ENCODE data around the gene MAGEA1.
"Not testable (repeated sequence)": the region's sequence is repeated elsewhere in the genome, so short reads cannot be mapped to it uniquely, and the experiment has no call there.

Gene MAGEA1

GRCh38 chrX:153179131-153179530 lies at the start of gene MAGEA1:
Gene MAGEA1, plus strand, starts transcription at chrX:153179284. Its CDS starts 3,106 bp downstream, at chrX:153182390.
- no peak for DNase-seq

GRCh38 chrX:153132924-153133323 lies 46.2 kb upstream of the MAGEA1 start:
- not testable (repeated sequence) for DNase-seq

- DNase-seq: not testable (repeated sequence)
Observed at GRCh38 chrX:153139074-153139473, 40.0 kb upstream of the MAGEA1 start.

GRCh38 chrX:153146288-153146687 lies 32.8 kb upstream of the MAGEA1 start:
- not testable (repeated sequence) for DNase-seq

- DNase-seq: no peak
Observed at GRCh38 chrX:153153516-153153915, 25.6 kb upstream of the MAGEA1 start.

GRCh38 chrX:153157450-153157849 lies 21.6 kb upstream of the MAGEA1 start:
- no peak for DNase-seq

- DNase-seq: no peak
Observed at GRCh38 chrX:153158319-153158718, 20.8 kb upstream of the MAGEA1 start.

- DNase-seq: no peak
Observed at GRCh38 chrX:153161952-153162351, 17.1 kb upstream of the MAGEA1 start.

GRCh38 chrX:153164733-153165132 lies 14.4 kb upstream of the MAGEA1 start:
- DNase-seq: no peak

- not testable (repeated sequence) for DNase-seq
Observed at GRCh38 chrX:153168423-153168822, 10.7 kb upstream of the MAGEA1 start.

GRCh38 chrX:153181822-153182221 lies 2.7 kb downstream of the MAGEA1 start:
- no peak for DNase-seq

GRCh38 chrX:153184787-153185186 lies 5.7 kb downstream of the MAGEA1 start:
- DNase-seq: no peak

- DNase-seq: no peak
Observed at GRCh38 chrX:153190381-153190780, 11.3 kb downstream of the MAGEA1 start.

GRCh38 chrX:153200462-153200861 lies 21.4 kb downstream of the MAGEA1 start:
- no peak for DNase-seq

GRCh38 chrX:153206425-153207046 lies 27.5 kb downstream of the MAGEA1 start:
- DNase-seq: no peak

- no peak for DNase-seq
Observed at GRCh38 chrX:153209347-153209746, 30.3 kb downstream of the MAGEA1 start.

GRCh38 chrX:153214934-153215333 lies 35.9 kb downstream of the MAGEA1 start:
- no peak for DNase-seq

- DNase-seq: no peak
Observed at GRCh38 chrX:153216926-153217325, 37.8 kb downstream of the MAGEA1 start.

GRCh38 chrX:153225438-153226098 lies 46.5 kb downstream of the MAGEA1 start:
- no peak for DNase-seq

GRCh38 chrX:153226344-153227185 lies 47.5 kb downstream of the MAGEA1 start:
- no peak for DNase-seq
